Brain microvascular endothelial cell (primary cell): ENCODE results near the gene MSX1.
A peak's percentile ranks its signal among the peaks of the same experiment; 100 is the strongest.

Experiments
- DNase-seq: peaks from one replicate; pipeline ENCODE4 v3.0.0-alpha.2; 2020
- H3K27ac ChIP-seq: fragments of 250-450 bp; sonication (Bioruptor Pico); 2 replicates; pipeline ENCODE4 v1.5.1; 2020; ENCODE audit warnings: mild to moderate bottlenecking, moderate library complexity
- H3K27me3 ChIP-seq: fragments of 250-450 bp; sonication (Bioruptor Pico); replicated peaks from 2 replicates; pipeline ENCODE4 v1.5.1; 2020; ENCODE audit warnings: mild to moderate bottlenecking
- H3K36me3 ChIP-seq: fragments of 250-450 bp; sonication (Bioruptor Pico); replicated peaks from 2 replicates; pipeline ENCODE4 v1.5.1; 2020; ENCODE audit warnings: mild to moderate bottlenecking
- H3K4me3 ChIP-seq: 2 replicates; pipeline ENCODE4 v1.5.1; 2011; ENCODE audit warnings: low read depth, mild to moderate bottlenecking, control low read depth, low read length, moderate library complexity
- in situ Hi-C: cut with HindIII; loops from 2 replicates; pipeline ENCODE4 v1.10.0; 2017; ENCODE audit warnings: low sequenced_read_pairs, low pct_ligation_motif_present
- TF ChIP-seq, protein P1 (sequence below): IDR thresholded peaks from 2 replicates; pipeline ENCODE4 v1.5.1; 2011; ENCODE audit warnings: low read depth, mild to moderate bottlenecking, moderate library complexity, low read length, control low read depth, inconsistent platforms; ENCODE audit errors: missing control alignments

Gene MSX1

GRCh38 chr4:4859325-4859798 is at the start of gene MSX1:
Gene MSX1 (plus strand): TSS chr4:4859665. CDS start chr4:4859900, 235 bp downstream.
- H3K27me3 ChIP-seq = peaks cover 14% of the 10 kb centered on the region
- DNase-seq = peak; percentile 72
- H3K27ac ChIP-seq = no peak within 1 kb of the TSS

DNA sequence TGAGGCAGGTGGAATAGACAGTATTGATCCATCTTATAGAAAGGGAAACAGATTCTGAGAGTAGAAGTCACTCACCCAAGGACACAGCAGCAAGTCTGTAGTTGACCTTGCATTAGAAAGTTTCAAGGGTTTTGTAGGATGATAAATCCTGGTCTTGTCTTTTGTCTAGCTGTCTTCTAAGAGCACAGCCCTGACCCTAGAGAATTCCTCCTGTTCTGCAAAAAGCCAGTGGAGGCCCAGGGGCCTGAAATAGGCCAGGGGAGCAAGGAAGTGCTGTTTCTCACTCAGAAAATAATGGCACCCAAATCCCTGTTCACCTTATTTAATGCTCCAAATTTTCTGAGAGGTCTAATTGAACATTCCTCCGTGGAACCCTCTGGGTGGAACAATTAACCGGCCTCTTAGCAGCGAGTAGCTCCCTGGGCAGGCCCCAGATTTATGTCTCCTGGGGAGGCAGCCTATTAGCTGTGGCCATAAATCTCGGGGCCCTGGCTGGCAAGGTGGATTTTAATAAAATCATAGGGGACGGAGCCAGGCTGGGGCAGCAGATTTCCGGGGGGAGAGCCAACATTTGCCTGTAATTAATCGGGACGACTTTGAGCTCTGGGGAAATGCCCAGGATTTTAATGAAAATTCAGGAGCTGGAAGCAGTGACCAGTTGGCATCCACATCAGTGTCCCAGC is 49.2 kb upstream of the MSX1 start:
- no peaks in the 10 kb centered on the region for H3K27me3 ChIP-seq
- in situ Hi-C loops = no loop called here
- H3K27ac ChIP-seq = no peak overlapping the region
- TF ChIP-seq, protein P1, sequence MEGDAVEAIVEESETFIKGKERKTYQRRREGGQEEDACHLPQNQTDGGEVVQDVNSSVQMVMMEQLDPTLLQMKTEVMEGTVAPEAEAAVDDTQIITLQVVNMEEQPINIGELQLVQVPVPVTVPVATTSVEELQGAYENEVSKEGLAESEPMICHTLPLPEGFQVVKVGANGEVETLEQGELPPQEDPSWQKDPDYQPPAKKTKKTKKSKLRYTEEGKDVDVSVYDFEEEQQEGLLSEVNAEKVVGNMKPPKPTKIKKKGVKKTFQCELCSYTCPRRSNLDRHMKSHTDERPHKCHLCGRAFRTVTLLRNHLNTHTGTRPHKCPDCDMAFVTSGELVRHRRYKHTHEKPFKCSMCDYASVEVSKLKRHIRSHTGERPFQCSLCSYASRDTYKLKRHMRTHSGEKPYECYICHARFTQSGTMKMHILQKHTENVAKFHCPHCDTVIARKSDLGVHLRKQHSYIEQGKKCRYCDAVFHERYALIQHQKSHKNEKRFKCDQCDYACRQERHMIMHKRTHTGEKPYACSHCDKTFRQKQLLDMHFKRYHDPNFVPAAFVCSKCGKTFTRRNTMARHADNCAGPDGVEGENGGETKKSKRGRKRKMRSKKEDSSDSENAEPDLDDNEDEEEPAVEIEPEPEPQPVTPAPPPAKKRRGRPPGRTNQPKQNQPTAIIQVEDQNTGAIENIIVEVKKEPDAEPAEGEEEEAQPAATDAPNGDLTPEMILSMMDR = no peak
- no peaks in the 10 kb centered on the region for H3K36me3 ChIP-seq
- H3K4me3 ChIP-seq = no peak overlapping the region
- DNase-seq = no peak

More at GRCh38 chr4:4859325-4859798, at the start of gene MSX1:
- TF ChIP-seq, protein P1 = no peak
- Histone ChIP-seq H3K4me3 (peak within 1 kb of the TSS; percentile 58), H3K36me3 (peaks cover 5% of the 10 kb centered on the region)
- in situ Hi-C loops = no loop called here

- TF ChIP-seq, protein P1 = no peak
- Histone ChIP-seq H3K27me3 (no peaks in the 10 kb centered on the region), H3K4me3 (no peak overlapping the region), H3K27ac (no peak overlapping the region), H3K36me3 (no peaks in the 10 kb centered on the region)
- in situ Hi-C loops = no loop called here
- no peak for DNase-seq
Measured at GRCh38 chr4:4810778-4811177, 48.7 kb upstream of the MSX1 start.

- Histone ChIP-seq H3K36me3 (no peaks in the 10 kb centered on the region), H3K4me3 (no peak overlapping the region), H3K27ac (no peak overlapping the region), H3K27me3 (no peaks in the 10 kb centered on the region)
- DNase-seq = no peak
- TF ChIP-seq, protein P1 = no peak
- in situ Hi-C loops = no loop called here
Measured at GRCh38 chr4:4812145-4812794, 47.2 kb upstream of the MSX1 start.

DNA sequence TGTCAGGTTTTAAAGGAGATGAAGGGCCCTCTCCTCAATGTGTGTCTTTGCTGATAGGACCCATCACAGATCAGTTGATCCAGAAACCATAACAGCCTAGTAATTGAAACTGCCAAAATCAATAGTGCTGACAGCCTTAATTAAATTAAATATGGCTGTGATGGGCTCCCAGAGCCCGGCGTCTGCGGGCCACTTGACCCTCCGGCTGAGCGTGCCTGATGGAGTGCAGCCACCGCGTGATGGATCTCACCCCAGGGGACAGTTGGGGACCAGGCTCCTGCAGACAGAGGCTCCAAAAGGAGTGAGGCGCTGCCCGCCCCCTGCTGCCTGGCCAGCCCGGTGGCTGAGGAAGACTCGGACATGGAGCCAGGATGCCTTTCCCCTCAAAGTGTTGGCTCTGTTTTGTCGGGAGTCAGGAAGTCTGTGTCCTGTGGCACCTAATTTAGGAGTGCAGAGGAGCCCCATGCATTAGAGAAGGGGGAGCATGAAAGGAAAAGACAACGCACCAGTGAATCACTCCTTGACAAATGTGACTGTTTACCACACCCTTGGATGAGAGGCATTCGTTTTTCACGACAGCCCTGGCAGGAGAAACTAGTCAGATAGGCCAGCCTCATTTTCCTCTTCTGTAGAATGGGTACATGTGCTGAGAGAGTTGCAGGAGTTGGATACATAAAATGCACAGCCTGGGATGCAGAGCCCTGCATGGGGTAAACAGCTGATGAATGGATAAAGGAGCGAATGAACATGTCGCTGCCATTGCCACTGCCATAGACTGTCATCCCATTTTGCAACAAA is 40.9 kb upstream of the MSX1 start:
- Histone ChIP-seq H3K4me3 (no peak overlapping the region), H3K36me3 (no peaks in the 10 kb centered on the region), H3K27me3 (peaks cover 3% of the 10 kb centered on the region), H3K27ac (no peak overlapping the region)
- no peak for DNase-seq
- TF ChIP-seq, protein P1 = no peak
- in situ Hi-C loops = no loop called here
